ENCODE measurements around the gene TAGLN3.
"Not testable (repeated sequence)": the region's sequence is repeated elsewhere in the genome, so short reads cannot be mapped to it uniquely, and the experiment has no call there.

The TAGLN3 gene

GRCh38 chr3:112011376-112011940 is 12.7 kb downstream of the TAGLN3 start:
- no peak for DNase-seq

- no peak for DNase-seq
Measured at GRCh38 chr3:112012205-112012992, 13.7 kb downstream of the TAGLN3 start.

GRCh38 chr3:112013058-112013783 is 14.5 kb downstream of the TAGLN3 start:
- no peak for DNase-seq

- DNase-seq: no peak
Measured at GRCh38 chr3:112013784-112014143, 15.0 kb downstream of the TAGLN3 start.

- DNase-seq: no peak
Measured at GRCh38 chr3:112017091-112017490, 18.4 kb downstream of the TAGLN3 start.

- no peak for DNase-seq
Measured at GRCh38 chr3:112018712-112019111, 20.0 kb downstream of the TAGLN3 start.

GRCh38 chr3:112019716-112020115 is 21.0 kb downstream of the TAGLN3 start:
- no peak for DNase-seq

- DNase-seq: no peak
Measured at GRCh38 chr3:112020674-112021085, 22.0 kb downstream of the TAGLN3 start.

GRCh38 chr3:112027142-112027541 is 28.4 kb downstream of the TAGLN3 start:
- DNase-seq: no peak

- no peak for DNase-seq
Measured at GRCh38 chr3:112027826-112028225, 29.1 kb downstream of the TAGLN3 start.

- no peak for DNase-seq
Measured at GRCh38 chr3:112030901-112031300, 32.2 kb downstream of the TAGLN3 start.

GRCh38 chr3:112032098-112032731 is 33.5 kb downstream of the TAGLN3 start:
- DNase-seq: no peak

GRCh38 chr3:112034436-112034835 is 35.7 kb downstream of the TAGLN3 start, which contains the start of gene TMPRSS7:
TSS of gene TMPRSS7 (plus strand) at chr3:112034736. CDS start at chr3:112034846, 110 bp downstream.
- no peak for DNase-seq

GRCh38 chr3:112035241-112035640 is 36.5 kb downstream of the TAGLN3 start:
- DNase-seq: no peak

GRCh38 chr3:112037194-112037593 is 38.5 kb downstream of the TAGLN3 start:
- not testable (repeated sequence) for DNase-seq

GRCh38 chr3:112038863-112039262 is 40.1 kb downstream of the TAGLN3 start:
- DNase-seq: no peak

- no peak for DNase-seq
Measured at GRCh38 chr3:112041321-112041720, 42.6 kb downstream of the TAGLN3 start.

GRCh38 chr3:112042842-112043280 is 44.1 kb downstream of the TAGLN3 start:
- DNase-seq: no peak

- no peak for DNase-seq
Measured at GRCh38 chr3:112043621-112044201, 45.0 kb downstream of the TAGLN3 start.

GRCh38 chr3:112046599-112046998 is 47.9 kb downstream of the TAGLN3 start:
- DNase-seq: no peak

- DNase-seq: no peak
Measured at GRCh38 chr3:112047264-112047663, 48.5 kb downstream of the TAGLN3 start.

GRCh38 chr3:112048911-112049310 is 50.2 kb downstream of the TAGLN3 start:
- no peak for DNase-seq

- no peak for DNase-seq
Measured at GRCh38 chr3:112053229-112053628, 54.5 kb downstream of the TAGLN3 start.
